GM23338 (cell line): ENCODE data around the gene LILRA1. TPM values are rescaled to one million over a fixed set of nuclear protein-coding genes. Genes with fewer than 3 reads are reported as not detected.
"Not testable (repeated sequence)": the region's sequence is repeated elsewhere in the genome, so short reads cannot be mapped to it uniquely, and the experiment has no call there.

Experiments
- ATAC-seq: fragments of 200-7000 bp; cut with Tn5 transposase; 3 replicates; pipeline ENCODE4 v1.9.1; 2020
- DNase-seq: peaks from one replicate; pipeline ENCODE4 v3.0.0-alpha.2; 2015; ENCODE audit warnings: low spot score
- H2AFZ ChIP-seq: fragments of 200-600 bp; sonication (generic); 2 replicates; pipeline ENCODE4 v1.8.0; 2016; ENCODE audit warnings: antibody characterized with exemption, mild to moderate bottlenecking, moderate library complexity
- H3F3A ChIP-seq: fragments of 200-600 bp; sonication (generic); replicated peaks from 2 replicates; pipeline ENCODE4 v1.8.0; 2017; ENCODE audit warnings: antibody characterized with exemption, mixed run types, low read depth
- H3K27ac ChIP-seq: fragments of 200-600 bp; sonication (generic); 2 replicates; pipeline ENCODE4 v1.6.1; 2016; ENCODE audit warnings: low read depth
- H3K27me3 ChIP-seq: fragments of 200-600 bp; sonication (generic); 2 replicates; pipeline ENCODE4 v1.8.0; 2016; ENCODE audit warnings: mild to moderate bottlenecking, mixed run types, moderate library complexity; ENCODE audit not compliant: insufficient read depth
- H3K36me3 ChIP-seq: fragments of 200-600 bp; sonication (generic); 2 replicates; pipeline ENCODE4 v1.8.0; 2016; ENCODE audit warnings: mild to moderate bottlenecking; ENCODE audit not compliant: insufficient read depth
- H3K4me1 ChIP-seq: fragments of 200-600 bp; sonication (generic); 2 replicates; pipeline ENCODE4 v1.8.0; 2016; ENCODE audit warnings: mild to moderate bottlenecking, moderate library complexity; ENCODE audit not compliant: insufficient read depth
- H3K4me2 ChIP-seq: fragments of 200-600 bp; sonication (generic); 2 replicates; pipeline ENCODE4 v1.7.1; 2017; ENCODE audit warnings: mixed run types
- H3K4me3 ChIP-seq: fragments of 200-600 bp; sonication (generic); 2 replicates; pipeline ENCODE4 v1.6.1; 2016; ENCODE audit warnings: mixed run types
- H3K79me2 ChIP-seq: fragments of 200-600 bp; sonication (generic); replicated peaks from 2 replicates; pipeline ENCODE4 v1.8.0; 2017; ENCODE audit warnings: mild to moderate bottlenecking; ENCODE audit not compliant: insufficient read depth
- H3K9me2 ChIP-seq: fragments of 200-600 bp; sonication (generic); 2 replicates; pipeline ENCODE4 v1.8.0; 2017; ENCODE audit not compliant: insufficient read depth
- H4K20me1 ChIP-seq: fragments of 200-600 bp; sonication (generic); replicated peaks from 2 replicates; pipeline ENCODE4 v1.8.0; 2017; ENCODE audit warnings: mild to moderate bottlenecking; ENCODE audit not compliant: insufficient read depth
- H3K27ac Mint-ChIP-seq: 2 replicates; pipeline ENCODE4 v1.8.0; 2020; ENCODE audit warnings: inconsistent platforms, mild to moderate bottlenecking, moderate library complexity, mixed read lengths
- H3K27me3 Mint-ChIP-seq: 3 replicates; pipeline ENCODE4 v1.8.0; 2022; ENCODE audit warnings: low read depth, mild to moderate bottlenecking, moderate library complexity, mixed read lengths, inconsistent platforms; ENCODE audit not compliant: insufficient read depth, poor library complexity
- H3K36me3 Mint-ChIP-seq: 3 replicates; pipeline ENCODE4 v1.8.0; 2021; ENCODE audit warnings: low read depth, mild to moderate bottlenecking, inconsistent platforms, moderate library complexity, mixed read lengths
- H3K4me1 Mint-ChIP-seq: 3 replicates; pipeline ENCODE4 v1.8.0; 2020; ENCODE audit warnings: mild to moderate bottlenecking, inconsistent platforms, mixed read lengths
- H3K4me3 Mint-ChIP-seq: 3 replicates; pipeline ENCODE4 v1.8.0; 2021; ENCODE audit warnings: moderate library complexity, mild to moderate bottlenecking, inconsistent platforms, mixed read lengths
- H3K9me3 Mint-ChIP-seq: 3 replicates; pipeline ENCODE4 v1.8.0; 2020; ENCODE audit warnings: moderate library complexity, mild to moderate bottlenecking, inconsistent platforms, mixed read lengths
- CREB1 ChIP-seq: fragments of 250-450 bp; sonication (Bioruptor Pico); IDR thresholded peaks from 2 replicates; pipeline ENCODE4 v1.5.0; 2020; ENCODE audit warnings: low read depth, mild to moderate bottlenecking, moderate library complexity
- EZH2 ChIP-seq: fragments of 200-600 bp; sonication (generic); IDR thresholded peaks from one replicate; pipeline ENCODE4 v1.8.0; 2017; ENCODE audit warnings: antibody characterized with exemption, mild to moderate bottlenecking, low read depth; ENCODE audit not compliant: unreplicated experiment
- EZH2phosphoT487 ChIP-seq: fragments of 200-600 bp; sonication (generic); IDR thresholded peaks from one replicate; pipeline ENCODE4 v1.8.1; 2018; ENCODE audit warnings: antibody characterized with exemption; ENCODE audit not compliant: unreplicated experiment
- NANOG ChIP-seq: IDR thresholded peaks from 2 replicates; pipeline ENCODE4 v1.6.1; 2016; ENCODE audit warnings: antibody characterized with exemption, borderline replicate concordance
- REST ChIP-seq: IDR thresholded peaks from one replicate; pipeline ENCODE4 v1.6.1; 2018; ENCODE audit warnings: antibody characterized with exemption; ENCODE audit not compliant: unreplicated experiment
- polyA plus RNA-seq: library from polyadenylated mRNA; unstranded; fragments of >200 nt; fragmentation: Nextera tagmentation; extraction: Ambion mirVana; gene quantifications from 2 replicates; pipeline ENCODE4 v1.2.1, GENCODE V29; 2016
- total RNA-seq: library from RNA; depleted of rRNA; stranded (reverse); fragments of >200 nt; shearing (Covaris generic); gene quantifications from 2 replicates; pipeline ENCODE4 v1.2.3, GENCODE V29; 2014

The LILRA1 gene
- total and polyA plus RNA-seq, 2 experiments from 2014 or later, result not detected

- not testable (repeated sequence) for H3K4me2 ChIP-seq, H3F3A ChIP-seq, H3K4me1 ChIP-seq, ATAC-seq, H3K9me2 ChIP-seq, H3K27ac ChIP-seq, H3K36me3 ChIP-seq, DNase-seq, H4K20me1 ChIP-seq, H3K27me3 ChIP-seq, H2AFZ ChIP-seq, H3K27ac Mint-ChIP-seq, H3K4me3 Mint-ChIP-seq, H3K79me2 ChIP-seq, H3K27me3 Mint-ChIP-seq, H3K4me1 Mint-ChIP-seq, H3K4me3 ChIP-seq
- Mint-ChIP-seq H3K9me3 (peaks cover 100% of the 10 kb centered on the region), H3K36me3 (peaks cover 23% of the 10 kb centered on the region)
Observed at GRCh38 chr19:54571715-54572615, 21.5 kb upstream of the LILRA1 start.

- Histone ChIP-seq H3F3A (no peaks in the 10 kb centered on the region), H3K4me2 (no peak overlapping the region), H3K27me3 (no peaks in the 10 kb centered on the region), H3K27ac (no peak overlapping the region), H4K20me1 (no peaks in the 10 kb centered on the region), H2AFZ (no peak overlapping the region), H3K36me3 (no peaks in the 10 kb centered on the region), H3K9me2 (no peaks in the 10 kb centered on the region), H3K4me3 (no peak overlapping the region), H3K4me1 (no peaks in the 10 kb centered on the region), H3K79me2 (no peaks in the 10 kb centered on the region)
- peaks cover 22% of the 10 kb centered on the region for H3K36me3 Mint-ChIP-seq
- peaks cover 100% of the 10 kb centered on the region for H3K9me3 Mint-ChIP-seq
- H3K27ac Mint-ChIP-seq, result no peak overlapping the region
- no peaks in the 10 kb centered on the region for H3K4me1 Mint-ChIP-seq
- ATAC-seq (no peak), DNase-seq (peak; percentile 8)
- H3K4me3 Mint-ChIP-seq, result no peak overlapping the region
- no peak for TF ChIP-seq NANOG
- TF ChIP-seq REST, result no peak
- TF ChIP-seq EZH2phosphoT487, result no peak
- TF ChIP-seq EZH2, result no peak
- TF ChIP-seq CREB1 (CRISPR knock-in tag), result no peak
- peaks cover 6% of the 10 kb centered on the region for H3K27me3 Mint-ChIP-seq
Observed at GRCh38 chr19:54572696-54573311, 20.6 kb upstream of the LILRA1 start.
